GM12801 (cell line): ENCODE measurements around the gene ZSCAN12.

Source experiments
- TF ChIP-seq, protein P1 (sequence below): IDR thresholded peaks from one replicate; pipeline ENCODE4 v1.5.1; 2011; ENCODE audit warnings: control low read depth; ENCODE audit not compliant: insufficient read length; ENCODE audit errors: extremely low read depth

Gene ZSCAN12

DNA sequence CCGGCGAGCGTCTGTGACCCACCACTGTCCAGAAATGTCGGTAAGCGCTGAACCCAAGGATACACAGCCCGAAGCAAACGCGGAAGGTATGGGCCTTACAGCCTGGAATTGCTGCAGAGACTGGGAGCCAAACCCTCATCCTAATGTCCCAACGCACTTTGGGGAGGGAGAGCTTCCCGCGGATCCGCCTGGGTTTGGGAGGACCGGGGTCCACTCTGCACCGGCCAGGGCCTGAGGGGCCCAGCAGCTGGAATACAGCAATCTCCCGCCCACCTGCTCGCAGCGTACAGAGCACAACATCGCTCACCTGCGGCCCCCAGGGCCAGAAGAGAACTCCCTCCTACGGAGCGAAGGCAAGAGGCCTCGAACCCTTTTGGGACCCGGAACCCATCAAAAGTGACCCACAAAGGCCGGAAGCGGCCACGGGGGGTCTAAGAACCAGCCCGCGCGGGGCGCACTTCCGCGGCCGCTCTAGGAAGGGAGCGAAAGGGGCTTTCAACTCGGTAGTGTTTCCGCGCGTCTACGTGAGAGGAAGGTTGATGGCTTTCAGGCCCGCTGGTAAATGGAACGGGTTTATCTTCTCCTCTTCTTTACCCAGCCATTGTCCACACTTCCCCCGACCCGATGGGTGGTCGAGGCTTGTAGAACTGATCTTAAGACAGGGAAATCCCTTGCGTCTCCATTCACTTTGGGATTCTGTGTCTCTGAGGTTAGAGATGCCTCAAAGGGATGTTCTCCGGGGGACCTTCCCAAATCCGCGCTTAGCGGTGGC is at the start of gene ZSCAN12:
TSS of gene ZSCAN12 (minus strand) at position 398 of the 772 bp plus-strand sequence. CDS start 1,342 bp downstream, outside the sequence.
- TF ChIP-seq, protein P1, sequence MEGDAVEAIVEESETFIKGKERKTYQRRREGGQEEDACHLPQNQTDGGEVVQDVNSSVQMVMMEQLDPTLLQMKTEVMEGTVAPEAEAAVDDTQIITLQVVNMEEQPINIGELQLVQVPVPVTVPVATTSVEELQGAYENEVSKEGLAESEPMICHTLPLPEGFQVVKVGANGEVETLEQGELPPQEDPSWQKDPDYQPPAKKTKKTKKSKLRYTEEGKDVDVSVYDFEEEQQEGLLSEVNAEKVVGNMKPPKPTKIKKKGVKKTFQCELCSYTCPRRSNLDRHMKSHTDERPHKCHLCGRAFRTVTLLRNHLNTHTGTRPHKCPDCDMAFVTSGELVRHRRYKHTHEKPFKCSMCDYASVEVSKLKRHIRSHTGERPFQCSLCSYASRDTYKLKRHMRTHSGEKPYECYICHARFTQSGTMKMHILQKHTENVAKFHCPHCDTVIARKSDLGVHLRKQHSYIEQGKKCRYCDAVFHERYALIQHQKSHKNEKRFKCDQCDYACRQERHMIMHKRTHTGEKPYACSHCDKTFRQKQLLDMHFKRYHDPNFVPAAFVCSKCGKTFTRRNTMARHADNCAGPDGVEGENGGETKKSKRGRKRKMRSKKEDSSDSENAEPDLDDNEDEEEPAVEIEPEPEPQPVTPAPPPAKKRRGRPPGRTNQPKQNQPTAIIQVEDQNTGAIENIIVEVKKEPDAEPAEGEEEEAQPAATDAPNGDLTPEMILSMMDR: no peak

- TF ChIP-seq, protein P1: no peak
These were observed 49.5 kb upstream of the ZSCAN12 start for GRCh38 chr6:28449056-28449455.

DNA sequence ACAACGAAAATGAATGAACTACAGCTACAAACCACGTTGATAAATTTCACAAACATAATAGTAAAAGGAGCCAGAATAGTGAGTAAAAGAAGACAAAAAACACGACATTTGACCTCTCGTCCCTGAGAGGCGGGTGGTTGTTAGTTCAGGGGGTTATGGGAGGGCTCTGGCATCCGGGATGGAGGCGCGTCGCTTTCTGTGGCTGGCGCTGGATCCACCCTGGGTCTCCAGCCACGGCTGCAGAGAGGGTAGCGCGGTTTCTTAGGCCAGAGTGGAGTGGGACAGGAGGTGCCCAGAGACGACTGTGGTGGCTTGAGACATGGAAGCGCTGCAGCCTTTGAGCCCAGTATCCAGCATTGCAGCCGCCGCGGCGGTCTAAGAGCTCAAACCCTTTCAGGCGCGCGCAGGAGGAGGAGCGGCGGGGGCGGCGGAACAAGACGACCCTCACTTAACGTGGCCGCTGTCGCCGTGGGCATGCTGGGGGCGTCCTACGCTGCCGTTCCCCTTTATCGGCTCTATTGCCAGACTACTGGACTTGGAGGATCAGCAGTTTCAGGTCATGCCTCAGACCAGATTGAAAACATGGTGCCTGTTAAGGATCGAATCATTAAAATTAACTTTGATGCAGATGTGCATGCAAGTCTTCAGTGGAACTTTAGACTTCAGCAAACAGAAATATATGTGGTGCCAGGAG is 47.4 kb upstream of the ZSCAN12 start:
- TF ChIP-seq, protein P1: no peak

- TF ChIP-seq, protein P1: no peak
These were observed 43.7 kb upstream of the ZSCAN12 start, which contains the start of gene ZSCAN23 for GRCh38 chr6:28443112-28443773. ZSCAN23 (minus strand) TSS chr6:28443491; CDS start chr6:28436266, 7,225 bp downstream.

DNA sequence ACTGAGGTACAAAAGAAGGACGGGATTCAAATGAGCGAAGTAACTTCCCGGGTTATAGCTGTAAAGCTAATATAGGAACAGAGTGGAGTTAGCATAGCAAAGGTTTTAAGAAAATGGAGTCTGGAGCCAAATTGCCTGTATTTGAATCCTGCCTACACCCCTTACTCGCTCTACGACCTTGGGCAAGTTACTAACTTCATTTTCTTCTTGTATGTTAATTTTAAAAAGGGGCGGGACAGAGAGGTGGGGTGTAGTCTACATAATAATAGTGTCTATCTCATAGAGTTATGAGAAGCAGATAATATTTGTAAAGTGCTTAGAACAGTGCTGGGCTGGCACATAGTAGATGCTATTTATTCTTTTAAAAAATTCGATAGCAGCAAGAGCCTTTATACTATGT is 43.0 kb upstream of the ZSCAN12 start:
- TF ChIP-seq, protein P1: no peak

- TF ChIP-seq, protein P1: no peak
These were observed 36.9 kb upstream of the ZSCAN12 start for GRCh38 chr6:28436404-28436803.

- TF ChIP-seq, protein P1: no peak
These were observed 33.6 kb upstream of the ZSCAN12 start for GRCh38 chr6:28433119-28433518.
